NCI-H2227 treated with DMSO at 0.1 percent for 48 hours (cell line): Measurements from ENCODE around the gene SAE1.
"Not testable (repeated sequence)": the region's sequence is repeated elsewhere in the genome, so short reads cannot be mapped to it uniquely, and the experiment has no call there.

Source experiments
- DNase-seq: peaks from one replicate; lab custom pipeline; 2025; lab: John Stamatoyannopoulos, UW

SAE1 gene

GRCh38 chr19:47240996-47241918 is 110.6 kb downstream of the SAE1 start:
- peak; percentile 51 for DNase-seq

- no peak for DNase-seq
Observed at GRCh38 chr19:47241919-47242577, 111.4 kb downstream of the SAE1 start.

- DNase-seq, result no peak
Observed at GRCh38 chr19:47243364-47243775, 112.7 kb downstream of the SAE1 start.

GRCh38 chr19:47243776-47244547 is 113.3 kb downstream of the SAE1 start:
- DNase-seq, result peak; percentile 81

- DNase-seq, result peak; percentile 17
Observed at GRCh38 chr19:47247308-47247990, 116.8 kb downstream of the SAE1 start.

- DNase-seq, result not testable (repeated sequence)
Observed at GRCh38 chr19:47253016-47253415, 122.4 kb downstream of the SAE1 start.

GRCh38 chr19:47253467-47253881 is 122.8 kb downstream of the SAE1 start:
- no peak for DNase-seq

GRCh38 chr19:47253970-47254369 is 123.3 kb downstream of the SAE1 start:
- no peak for DNase-seq

- DNase-seq, result peak; percentile 94
Observed at GRCh38 chr19:47255879-47256692, 125.5 kb downstream of the SAE1 start, which contains the start of gene CCDC9. TSS of gene CCDC9 (plus strand) at chr19:47256525. CDS start at chr19:47258401, 1,876 bp downstream.

GRCh38 chr19:47256693-47257410 is 126.2 kb downstream of the SAE1 start:
- peak; percentile 99 for DNase-seq

GRCh38 chr19:47257411-47258169 is 127.0 kb downstream of the SAE1 start:
- DNase-seq, result no peak

GRCh38 chr19:47258434-47258833 is 127.8 kb downstream of the SAE1 start:
- DNase-seq, result no peak

- no peak for DNase-seq
Observed at GRCh38 chr19:47258895-47259555, 128.4 kb downstream of the SAE1 start.
